ENCODE data around the gene PRKRIP1. TPM values are rescaled to one million over a fixed set of nuclear protein-coding genes. Genes with fewer than 3 reads are reported as not detected.

The PRKRIP1 gene
- total RNA-seq, 1 experiment from 2014 or later = 38.8 TPM

DNA sequence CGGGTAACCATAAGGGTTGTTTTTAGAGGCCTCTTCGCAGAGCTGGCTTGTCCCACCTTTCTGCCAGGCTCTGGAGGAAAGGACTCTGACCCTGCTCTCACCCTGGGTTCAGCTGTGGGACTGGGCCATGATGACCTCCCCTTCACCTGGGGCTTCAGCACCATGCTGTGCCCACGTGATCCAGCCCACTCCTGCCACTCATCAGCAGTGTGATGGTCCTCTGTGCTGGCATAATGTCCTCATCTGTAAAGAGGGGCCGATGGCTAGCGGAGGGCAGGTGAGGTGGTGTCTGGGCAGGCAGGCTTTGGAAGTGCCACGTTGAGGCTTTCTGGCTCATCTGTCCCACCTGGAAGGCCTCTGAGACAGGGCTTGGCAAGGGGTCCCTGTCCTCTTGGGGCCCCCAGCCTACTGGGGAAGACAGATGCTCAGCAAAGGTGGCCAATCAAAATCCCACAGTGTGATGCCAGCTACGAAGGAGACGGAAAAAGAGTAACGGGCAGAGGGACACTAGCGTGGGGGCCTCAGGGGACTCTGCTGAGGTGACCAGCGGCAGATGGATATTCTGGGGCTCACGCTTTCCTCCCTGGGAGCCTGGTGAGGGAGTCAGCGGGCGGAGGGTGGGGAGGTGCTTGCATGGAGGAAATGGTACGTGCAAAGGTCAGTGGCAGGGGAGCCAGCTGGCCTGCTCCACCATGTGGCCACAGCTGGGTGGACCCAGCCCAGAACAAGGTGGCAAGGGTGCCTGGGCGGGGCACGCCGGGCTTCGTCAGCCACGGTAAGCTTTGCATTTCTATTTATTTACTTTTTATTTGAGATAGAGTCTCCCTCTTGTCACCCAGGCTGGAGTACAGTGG is 74.0 kb downstream of the PRKRIP1 start:
- no peak overlapping the region for H4K5ac ChIP-seq (ENCODE audit: insufficient read length, low read depth, low read length)
- H3K9me3 ChIP-seq (ENCODE audit: control insufficient read depth, low read depth, low read length) = no peaks in the 10 kb centered on the region
- Mint-ChIP-seq H3K9me3 (no peaks in the 10 kb centered on the region), H3K4me1 (peaks cover 5% of the 10 kb centered on the region in 2 experiments; a peak in 1 of 4 replicates), H3K36me3 (ENCODE audit: insufficient read depth in 1 of 3, low read depth in 3 of 3) (peaks cover 20 to 33% (median 31%) of the 10 kb centered on the region in 3 experiments; a peak in 6 of 7 replicates), H3K27me3 (ENCODE audit: low read depth) (no peaks in the 10 kb centered on the region), H3K4me3 (peak overlapping the region in 1 of 2 experiments; percentile 23; a peak in 1 of 5 replicates), H3K27ac (no peak overlapping the region; a peak in 2 of 7 replicates)
- WGBS (ENCODE audit: extremely low coverage, insufficient read length, low lambda C conversion rate) = no CpG with 5 or more reads among the region's 20 CpGs
- DNase-seq = no peak
- H3K27me3 ChIP-seq (ENCODE audit: insufficient read depth, low read length) = no peaks in the 10 kb centered on the region
- TF ChIP-seq CTCF (conservative IDR thresholded peaks at IDR 0.05) = no peak
- no peak overlapping the region for H4K8ac ChIP-seq (replicated peaks; ENCODE audit: insufficient read length, low read depth, low read length)
- H3K23me2 ChIP-seq (ENCODE audit: insufficient read length, low read depth, low read length, poor library complexity, severe bottlenecking) = no peaks in the 10 kb centered on the region
- no peak overlapping the region for H2BK120ac ChIP-seq (ENCODE audit: low read depth, low read length, poor library complexity, severe bottlenecking)
- H3K79me2 ChIP-seq (ENCODE audit: insufficient read depth, low read length) = no peaks in the 10 kb centered on the region
- no peak overlapping the region for H2AK5ac ChIP-seq (ENCODE audit: insufficient read length, low read length)
- H2AFZ ChIP-seq (ENCODE audit: low read length) = no peak overlapping the region
- H3K9ac ChIP-seq (ENCODE audit: extremely low read depth, insufficient read length, low read length) = no peak overlapping the region
- H2BK12ac ChIP-seq (ENCODE audit: insufficient read length, low read depth, low read length) = no peak overlapping the region
- H3K56ac ChIP-seq (ENCODE audit: insufficient read length, low read depth, low read length) = no peak overlapping the region
- H3K79me1 ChIP-seq (ENCODE audit: insufficient read depth, low read depth, low read length, poor library complexity, severe bottlenecking) = peaks cover 2% of the 10 kb centered on the region
- H4K20me1 ChIP-seq (ENCODE audit: control insufficient read depth, insufficient read depth, insufficient read length) = no peaks in the 10 kb centered on the region
- H2BK20ac ChIP-seq (ENCODE audit: low read depth, low read length, poor library complexity, severe bottlenecking) = no peak overlapping the region
- H3K23ac ChIP-seq (ENCODE audit: insufficient read length, low read depth, low read length) = no peak overlapping the region
- H3K18ac ChIP-seq (ENCODE audit: insufficient read length, low read depth, low read length) = no peak overlapping the region
- no peak overlapping the region for H3T11ph ChIP-seq (ENCODE audit: low read length)
- no peak overlapping the region for H3K4me2 ChIP-seq (ENCODE audit: insufficient read depth, insufficient read length, low read length)
- no peak overlapping the region for H3K4ac ChIP-seq (ENCODE audit: low read depth, low read length)
- no peak overlapping the region for H3K27ac ChIP-seq (ENCODE audit: insufficient read length, low read depth, low read length)
- no peak overlapping the region for H2BK5ac ChIP-seq (ENCODE audit: insufficient read length, low read length)
- H3K14ac ChIP-seq (ENCODE audit: insufficient read depth, low read length) = no peak overlapping the region
- no peak overlapping the region for H2BK15ac ChIP-seq (ENCODE audit: low read depth, low read length)
- H3K4me1 ChIP-seq (ENCODE audit: insufficient read depth, low read length) = no peaks in the 10 kb centered on the region
- no peak overlapping the region for H4K91ac ChIP-seq (ENCODE audit: insufficient read length, low read depth, low read length)

Measured in H9 (cell line).